LHCN-M2 (cell line): ENCODE measurements around the gene NTNG1. TPM values are rescaled to one million over a fixed set of nuclear protein-coding genes. Genes with fewer than 3 reads are reported as not detected.

Experiments used
- DNase-seq: peaks from one replicate; pipeline ENCODE4 v3.0.0-alpha.2; 2012; ENCODE audit warnings: low read depth
- total RNA-seq: library from RNA; depleted of rRNA; stranded (reverse); fragments of >200 nt; gene quantifications from 2 replicates; pipeline ENCODE4 v1.2.3, GENCODE V29; 2014

Gene NTNG1
- total RNA-seq, 1 experiment from 2014 or later = 1.1 TPM

- no peak for DNase-seq
Observed at GRCh38 chr1:107327446-107327845, 186.6 kb downstream of the NTNG1 start.

DNA sequence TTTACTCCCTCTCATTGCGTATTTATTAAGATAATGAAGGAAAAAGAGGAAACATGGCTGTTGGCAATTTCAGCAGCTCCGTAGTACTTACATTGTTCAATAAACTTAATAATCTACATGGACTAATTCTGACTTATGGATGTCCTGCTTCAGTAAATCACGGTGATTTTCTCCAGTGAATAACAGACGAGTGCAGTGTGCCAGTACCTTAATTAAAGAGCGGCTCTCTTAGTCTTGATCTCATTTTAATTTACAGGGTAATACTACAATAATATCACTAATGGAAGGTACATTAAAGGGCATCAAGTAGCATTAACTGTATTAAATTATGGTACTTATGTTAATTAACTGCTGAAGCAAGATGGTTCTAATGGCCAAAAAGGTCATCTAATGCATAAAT is 187.2 kb downstream of the NTNG1 start:
- DNase-seq = no peak

GRCh38 chr1:107339775-107340174 is 198.9 kb downstream of the NTNG1 start:
- DNase-seq = no peak

DNA sequence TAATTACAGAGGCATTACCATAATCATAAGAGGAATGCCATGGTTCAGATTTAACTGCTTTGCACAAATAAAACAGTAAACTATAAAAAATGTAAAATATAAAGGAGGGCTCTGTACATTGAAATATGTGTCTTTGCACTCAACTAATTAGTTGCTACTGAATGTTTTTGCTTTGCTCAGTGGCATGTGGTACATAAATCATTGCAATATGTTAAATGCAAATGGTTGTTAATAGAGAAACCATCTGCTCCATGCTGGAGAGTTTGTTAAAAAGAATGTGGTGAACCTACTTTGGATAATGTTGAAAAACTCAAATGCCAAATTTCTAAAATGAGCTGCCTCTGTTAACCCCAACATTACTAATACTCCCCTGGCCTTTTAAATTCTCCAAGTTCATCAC is 201.5 kb downstream of the NTNG1 start:
- DNase-seq = no peak

DNA sequence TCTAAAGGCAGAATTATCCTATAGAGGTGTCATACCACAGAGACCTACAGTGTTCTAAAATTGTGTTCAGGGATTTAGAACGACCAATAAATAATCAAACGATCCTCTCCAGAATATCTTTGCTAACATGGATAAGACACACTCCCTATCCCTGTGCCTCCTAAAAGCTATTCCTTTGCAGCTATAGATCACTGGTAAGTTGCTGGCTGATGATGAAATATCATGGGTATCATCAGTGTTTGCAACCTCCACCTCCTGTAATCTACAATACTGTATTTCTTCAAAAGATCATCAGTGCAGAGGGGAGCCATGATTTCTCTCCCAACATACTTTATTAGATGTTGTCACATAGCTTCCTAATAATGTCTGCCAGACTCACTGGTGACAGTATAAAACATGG is 201.9 kb downstream of the NTNG1 start:
- DNase-seq = no peak

DNA sequence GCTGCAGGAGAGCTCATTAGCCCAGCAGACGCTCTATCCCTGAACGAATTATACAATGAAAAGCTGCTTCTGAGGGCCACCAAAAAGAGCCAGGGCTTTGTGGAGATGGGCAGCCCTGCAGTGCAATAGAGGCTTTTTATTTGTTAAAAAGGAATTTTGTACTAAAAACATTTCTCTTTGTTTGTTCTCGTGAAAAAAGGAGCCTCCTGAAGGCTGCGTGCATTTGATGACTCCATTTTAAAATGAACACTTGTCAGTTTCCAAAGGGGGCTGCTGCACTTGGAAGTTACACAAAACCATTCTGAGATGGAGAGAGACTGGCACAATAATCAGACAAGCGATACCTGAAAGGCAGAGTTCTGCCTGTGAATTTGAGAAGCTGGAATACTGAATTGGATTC is 202.8 kb downstream of the NTNG1 start:
- no peak for DNase-seq

- no peak for DNase-seq
Observed at GRCh38 chr1:107344268-107344760, 203.5 kb downstream of the NTNG1 start.

- DNase-seq = no peak
Observed at GRCh38 chr1:107344836-107345235, 204.0 kb downstream of the NTNG1 start.

DNA sequence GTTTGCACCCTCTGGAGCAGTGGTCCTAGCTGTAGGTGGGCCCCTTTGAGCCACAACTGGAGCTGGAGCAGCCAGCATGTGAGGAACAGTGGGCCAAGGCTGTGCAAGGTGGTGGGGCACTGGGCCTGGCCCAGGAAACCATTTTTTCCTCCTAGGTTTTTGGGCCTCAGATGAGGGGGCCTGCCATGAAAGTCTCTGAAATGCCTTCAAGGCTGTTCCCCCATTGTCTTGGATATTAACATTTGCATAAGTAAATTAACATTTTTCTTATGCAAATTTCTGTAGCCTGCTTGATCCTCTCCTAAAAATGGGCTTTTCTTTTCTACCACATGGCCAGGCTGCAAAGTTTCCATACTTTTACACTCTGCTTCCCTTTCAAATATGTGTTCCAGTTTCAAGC is 212.0 kb downstream of the NTNG1 start:
- DNase-seq = no peak

DNA sequence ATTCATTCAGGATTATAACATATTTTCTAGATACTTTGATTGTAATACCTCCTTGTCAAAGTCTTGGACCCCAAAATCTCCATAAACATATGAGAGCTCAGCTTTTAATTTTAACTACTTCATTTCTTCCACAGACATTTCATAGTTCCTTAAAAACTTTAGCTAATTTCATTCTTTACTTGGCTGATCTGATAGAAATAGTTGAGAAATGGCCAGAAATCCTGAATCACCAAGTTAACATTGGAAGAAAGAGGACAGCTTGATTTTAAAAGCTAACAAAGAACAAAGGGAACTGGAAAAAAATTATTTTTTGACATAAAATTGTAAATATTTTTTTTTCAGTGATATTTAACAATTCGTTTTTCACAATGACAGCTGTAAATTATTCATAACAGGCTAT is 216.5 kb downstream of the NTNG1 start:
- no peak for DNase-seq

GRCh38 chr1:107358619-107359327 is 217.9 kb downstream of the NTNG1 start:
- DNase-seq = no peak

GRCh38 chr1:107359472-107360241 is 218.8 kb downstream of the NTNG1 start:
- DNase-seq = no peak

- DNase-seq = no peak
Observed at GRCh38 chr1:107362468-107363140, 221.8 kb downstream of the NTNG1 start.

GRCh38 chr1:107363154-107363553 is 222.3 kb downstream of the NTNG1 start:
- no peak for DNase-seq

DNA sequence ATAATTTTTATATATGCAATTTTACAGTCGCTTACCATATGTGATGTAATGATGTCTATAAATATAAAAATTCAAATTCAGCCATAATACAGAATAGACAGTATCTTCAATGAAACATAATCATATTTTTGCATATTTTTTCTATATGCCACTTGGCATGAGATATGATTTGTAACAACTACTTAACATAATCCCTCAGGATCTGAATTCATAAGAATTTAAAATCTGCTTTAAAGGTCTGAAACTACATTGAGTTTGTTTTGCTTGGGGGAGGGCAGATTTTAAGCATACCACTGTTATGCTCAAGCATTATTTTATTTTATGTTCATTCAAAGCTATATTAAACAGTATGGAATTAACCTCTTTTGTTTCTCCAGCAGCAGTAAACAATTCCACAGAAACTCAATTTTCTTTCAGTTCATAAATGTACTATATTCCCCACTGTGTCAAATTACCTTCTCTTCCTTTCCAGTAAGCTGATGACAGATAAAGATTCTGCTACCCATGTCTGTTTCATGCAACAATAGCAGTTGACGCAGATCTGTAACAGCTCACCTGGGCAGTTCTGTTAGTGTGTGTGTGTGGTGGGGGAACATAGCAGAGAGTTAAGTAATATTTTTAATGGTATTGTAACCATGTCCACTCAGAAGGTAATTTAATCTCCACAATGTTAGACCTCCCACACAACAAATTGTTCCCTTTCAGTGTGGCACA is 224.8 kb downstream of the NTNG1 start:
- no peak for DNase-seq

DNA sequence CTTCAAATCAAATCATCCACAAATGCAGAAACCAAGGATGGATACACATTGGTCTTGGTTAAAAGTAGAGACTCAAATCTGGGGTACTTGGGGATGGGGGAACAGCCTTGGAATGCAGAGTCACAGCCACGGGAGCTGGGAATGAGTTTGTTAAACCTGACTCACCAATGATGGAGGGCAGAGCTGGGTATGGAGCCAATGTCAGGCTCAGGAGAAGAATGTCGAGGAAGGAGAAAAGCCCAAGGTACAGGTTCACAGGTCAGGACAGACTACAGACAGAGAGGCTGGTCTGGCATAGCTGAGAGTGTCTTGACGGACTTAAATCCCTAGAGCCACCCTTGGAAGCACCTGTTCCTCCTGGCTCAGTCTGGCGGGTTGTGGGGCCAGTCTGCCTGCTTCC is 237.6 kb downstream of the NTNG1 start:
- no peak for DNase-seq

GRCh38 chr1:107378866-107379265 is 238.0 kb downstream of the NTNG1 start:
- DNase-seq = no peak

- DNase-seq = no peak
Observed at GRCh38 chr1:107379826-107380225, 239.0 kb downstream of the NTNG1 start.

- no peak for DNase-seq
Observed at GRCh38 chr1:107389410-107390396, 248.9 kb downstream of the NTNG1 start.

GRCh38 chr1:107394301-107394700 is 253.5 kb downstream of the NTNG1 start:
- DNase-seq = no peak

DNA sequence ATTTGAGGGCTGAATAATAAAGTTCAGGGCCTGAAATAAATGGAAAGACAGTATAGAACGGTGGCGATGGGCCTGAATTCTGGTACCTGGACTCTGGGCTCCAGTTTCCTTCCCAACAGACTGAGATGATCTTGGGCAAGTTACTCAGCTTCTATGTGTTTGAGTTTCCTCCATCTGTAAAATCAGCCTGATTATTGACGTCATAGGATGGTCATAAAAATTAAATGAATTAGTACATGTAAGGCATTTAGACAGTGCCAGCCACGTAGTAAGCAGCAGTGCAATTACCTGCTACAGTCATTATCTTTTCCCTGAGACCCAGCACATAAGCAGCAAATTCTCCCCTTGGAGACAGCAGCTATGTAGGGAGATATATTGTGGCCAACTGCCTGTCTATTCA is 260.9 kb downstream of the NTNG1 start:
- no peak for DNase-seq
